HCT116 (cell line): Measurements from ENCODE around the gene LIN9. TPM values are rescaled to one million over a fixed set of nuclear protein-coding genes. Genes with fewer than 3 reads are reported as not detected.
A peak's percentile ranks its signal among the peaks of the same experiment; 100 is the strongest.

Source experiments
- ATAC-seq: fragments of 200-7000 bp; cut with Tn5 transposase; 2 replicates; pipeline ENCODE4 v1.9.1; 2020; ENCODE audit warnings: mild to moderate bottlenecking, moderate library complexity
- Bru-seq: library from RNA; stranded (reverse); fragments of 400-500 nt; gene quantifications from one replicate; lab custom pipeline; 2021; lab: Mats Ljungman, UMichigan
- BruChase-seq, 2 experiments: library from RNA; stranded (reverse); fragments of 400-500 nt; gene quantifications; one replicate each; lab custom pipeline; 2021; lab: Mats Ljungman, UMichigan
- BruUV-seq: library from RNA; stranded (reverse); fragments of 400-500 nt; replicated peaks from 2 replicates; lab custom pipeline; 2021; lab: Mats Ljungman, UMichigan
- CTCF ChIA-PET: fragments of 300-600 bp; sonication (Branson Sonifier 250); formaldehyde crosslinking; loops from one replicate; lab custom pipeline; 2021; ENCODE audit warnings: antibody characterized with exemption; lab: Charles Lee
- POLR2A ChIA-PET: fragments of 300-600, 350-600 bp; sonication (Branson Sonifier 250); formaldehyde crosslinking; loops from one replicate; lab custom pipeline; 2021; ENCODE audit warnings: antibody characterized with exemption; lab: Charles Lee
- RAD21 ChIA-PET, 2 experiments: fragments of 300-600 bp; sonication (Branson Sonifier 250); formaldehyde crosslinking; loops; one replicate each; lab custom pipeline; 2023; ENCODE audit warnings: low total read pairs in 2 of 2; ENCODE audit not compliant: uncharacterized antibody in 2 of 2, unreplicated experiment in 2 of 2, low non-redundant PET in 1 of 2; lab: Charles Lee
- DNase-seq: peaks from one replicate; pipeline ENCODE4 v3.0.0-alpha.2; 2010; ENCODE audit warnings: low read depth, low spot score
- H2AFZ ChIP-seq: fragments of 200-600 bp; shearing (Covaris generic), sonication (generic); 2 replicates; pipeline ENCODE4 v1.6.1; 2017; ENCODE audit warnings: low read depth, mixed run types, mixed read lengths, antibody characterized with exemption, low read length; ENCODE audit not compliant: poor library complexity, severe bottlenecking
- H3K27ac ChIP-seq: 2 replicates; pipeline ENCODE4 v1.5.1; 2012; ENCODE audit warnings: low read depth, low read length
- H3K27me3 ChIP-seq: fragments of 200-600 bp; sonication (generic); 2 replicates; pipeline ENCODE4 v1.6.1; 2016; ENCODE audit warnings: mixed run types, low read length, mixed read lengths; ENCODE audit not compliant: insufficient read depth
- H3K36me3 ChIP-seq, 2 experiments: fragments of 200-500 bp in 1 of 2; fragments of 200-600 bp in 1 of 2; sonication (Bioruptor generic) in 1 of 2; sonication (generic) in 1 of 2; 2 replicates each; pipeline versions ENCODE4 v1.5.1 to v1.6.1; 2014 to 2016; ENCODE audit warnings: low read length in 2 of 2, inconsistent platforms in 1 of 2, mixed read lengths in 1 of 2, mixed run types in 1 of 2; ENCODE audit not compliant: insufficient read depth in 2 of 2, control insufficient read depth in 1 of 2
- H3K4me1 ChIP-seq, 2 experiments: fragments of 200-600 bp in 1 of 2; sonication (generic) in 1 of 2; 2 replicates each; pipeline versions ENCODE4 v1.5.1 to v1.6.1; 2012 to 2017; ENCODE audit warnings: low read length in 2 of 2, inconsistent platforms in 1 of 2, mild to moderate bottlenecking in 1 of 2, mixed read lengths in 1 of 2, mixed run types in 1 of 2, moderate library complexity in 1 of 2; ENCODE audit not compliant: insufficient read depth in 2 of 2, control insufficient read depth in 1 of 2
- H3K4me2 ChIP-seq: fragments of 200-600 bp; sonication (generic); 2 replicates; pipeline ENCODE4 v1.6.1; 2017; ENCODE audit warnings: mixed run types, low read length, mixed read lengths
- H3K4me3 ChIP-seq, 2 experiments: fragments of 200-600 bp in 1 of 2; sonication (generic) in 1 of 2; replicated peaks in 1 of 2; 2 replicates each; pipeline ENCODE4 v1.5.1; 2011 to 2016; ENCODE audit warnings: low read length in 2 of 2, control low read depth in 1 of 2, low read depth in 1 of 2, mild to moderate bottlenecking in 1 of 2, mixed read lengths in 1 of 2, mixed run types in 1 of 2
- H3K79me2 ChIP-seq: fragments of 200-600 bp; sonication (generic); 2 replicates; pipeline ENCODE4 v1.6.1; 2017; ENCODE audit warnings: mild to moderate bottlenecking, mixed run types, low read length, moderate library complexity, mixed read lengths; ENCODE audit not compliant: insufficient read depth
- H3K9ac ChIP-seq: fragments of 200-600 bp; sonication (generic); 2 replicates; pipeline ENCODE4 v1.6.1; 2016; ENCODE audit warnings: low read length, mixed read lengths
- H3K9me2 ChIP-seq: fragments of 200-600 bp; sonication (generic), shearing (Covaris generic); 2 replicates; pipeline ENCODE4 v1.6.1; 2017; ENCODE audit warnings: mixed run types, mild to moderate bottlenecking, moderate library complexity; ENCODE audit not compliant: insufficient read depth
- H3K9me3 ChIP-seq, 2 experiments: fragments of 200-500 bp in 1 of 2; fragments of 200-600 bp in 1 of 2; sonication (Bioruptor generic) in 1 of 2; sonication (generic) in 1 of 2; 2 replicates each; pipeline ENCODE4 v1.6.1; 2014 to 2017; ENCODE audit warnings: low read length in 2 of 2, mixed read lengths in 2 of 2, inconsistent platforms in 1 of 2, low read depth in 1 of 2, mild to moderate bottlenecking in 1 of 2, mixed run types in 1 of 2, moderate library complexity in 1 of 2; ENCODE audit not compliant: control insufficient read depth in 1 of 2, insufficient read depth in 1 of 2
- H4K20me1 ChIP-seq: fragments of 200-600 bp; sonication (generic), shearing (Covaris generic); 2 replicates; pipeline ENCODE4 v1.6.1; 2017; ENCODE audit warnings: mixed run types, mild to moderate bottlenecking, moderate library complexity; ENCODE audit not compliant: insufficient read depth
- ATF3 ChIP-seq: IDR thresholded peaks from 2 replicates; pipeline ENCODE4 v1.6.1; 2012
- CEBPB ChIP-seq: IDR thresholded peaks from 2 replicates; pipeline ENCODE4 v1.6.1; 2012; ENCODE audit warnings: low read depth
- CTCF ChIP-seq, 3 experiments: fragments of 200-600 bp in 1 of 3; sonication (generic) in 1 of 3; IDR thresholded peaks in 2 of 3; conservative IDR thresholded peaks in 1 of 3; 2 replicates each; pipeline ENCODE4 v1.5.1; 2012 to 2017; ENCODE audit warnings: low read depth in 2 of 3, low read length in 2 of 3, antibody characterized with exemption in 1 of 3, borderline replicate concordance in 1 of 3, control low read depth in 1 of 3, mild to moderate bottlenecking in 1 of 3, mixed read lengths in 1 of 3, mixed run types in 1 of 3, moderate library complexity in 1 of 3; ENCODE audit not compliant: insufficient read depth in 1 of 3
- EGR1 ChIP-seq: IDR thresholded peaks from 2 replicates; pipeline ENCODE4 v1.6.1; 2012; ENCODE audit warnings: low read depth
- ELF1 ChIP-seq: IDR thresholded peaks from 2 replicates; pipeline ENCODE4 v1.6.1; 2012; ENCODE audit warnings: low read depth, borderline replicate concordance
- EZH2phosphoT487 ChIP-seq: fragments of 200-600 bp; IDR thresholded peaks from 2 replicates; pipeline ENCODE4 v1.6.1; 2018; ENCODE audit warnings: antibody characterized with exemption, borderline replicate concordance
- FOSL1 ChIP-seq: IDR thresholded peaks from 2 replicates; pipeline ENCODE4 v1.6.1; 2012; ENCODE audit warnings: low read depth
- JUND ChIP-seq: IDR thresholded peaks from 2 replicates; pipeline ENCODE4 v1.6.1; 2012
- MAX ChIP-seq: IDR thresholded peaks from 2 replicates; pipeline ENCODE4 v1.6.1; 2012
- POLR2A ChIP-seq: IDR thresholded peaks from 2 replicates; pipeline ENCODE4 v1.7.0; 2011; ENCODE audit warnings: borderline replicate concordance; ENCODE audit not compliant: insufficient read depth, insufficient read length; ENCODE audit errors: extremely low read depth
- POLR2AphosphoS5 ChIP-seq: IDR thresholded peaks from 2 replicates; pipeline ENCODE4 v1.6.1; 2011; ENCODE audit warnings: mild to moderate bottlenecking, low read depth, low read length, moderate library complexity
- RAD21 ChIP-seq: IDR thresholded peaks from 2 replicates; pipeline ENCODE4 v1.6.1; 2012; ENCODE audit warnings: low read depth, mild to moderate bottlenecking
- SP1 ChIP-seq: IDR thresholded peaks from 2 replicates; pipeline ENCODE4 v1.6.1; 2012; ENCODE audit warnings: low read depth
- SRF ChIP-seq: IDR thresholded peaks from 2 replicates; pipeline ENCODE4 v1.6.1; 2012; ENCODE audit warnings: low read depth
- TCF7L2 ChIP-seq: IDR thresholded peaks from 2 replicates; pipeline ENCODE4 v1.7.0; 2011; ENCODE audit warnings: borderline replicate concordance, inconsistent platforms; ENCODE audit not compliant: insufficient read depth, insufficient read length; ENCODE audit errors: extremely low read depth
- YY1 ChIP-seq: IDR thresholded peaks from 2 replicates; pipeline ENCODE4 v1.6.1; 2011; ENCODE audit warnings: low read length, low read depth, moderate library complexity, mild to moderate bottlenecking; ENCODE audit not compliant: insufficient replicate concordance; ENCODE audit errors: extremely low read depth
- ZBTB33 ChIP-seq: IDR thresholded peaks from 2 replicates; pipeline ENCODE4 v1.6.1; 2011; ENCODE audit warnings: mild to moderate bottlenecking, low read length, moderate library complexity; ENCODE audit not compliant: insufficient replicate concordance; ENCODE audit errors: extremely low read depth
- ZFX ChIP-seq: fragments of 450-650 bp; IDR thresholded peaks from 2 replicates; pipeline ENCODE4 v1.6.1; 2017
- ZNF274 ChIP-seq: fragments of 200-500 bp; sonication (Bioruptor generic); IDR thresholded peaks from 2 replicates; pipeline ENCODE4 v1.6.1; 2014; ENCODE audit warnings: mild to moderate bottlenecking, low read depth, low read length, inconsistent platforms
- intact Hi-C: fragments of 100-400 bp; cut with micrococcal nuclease; formaldehyde crosslinking; loops from 2 replicates; pipeline ENCODE4 v1.10.0; 2022
- long read RNA-seq: library from polyadenylated mRNA; unstranded; transcript quantifications from one replicate; pipeline ENCODE4 v2.0.0, GENCODE V29; 2021; ENCODE audit not compliant: unreplicated experiment
- polyA plus RNA-seq: library from polyadenylated mRNA; unstranded; fragments of >200 nt; gene quantifications from 2 replicates; pipeline ENCODE4 v1.2.1, GENCODE V29; 2012; ENCODE audit warnings: missing spikeins
- total RNA-seq: library from RNA; stranded (reverse); gene quantifications from one replicate; pipeline ENCODE4 v1.2.1, GENCODE V29; 2021; ENCODE audit not compliant: unreplicated experiment

Gene LIN9
- total RNA-seq (9.3 TPM), Bru-seq, nascent RNA (percentile 66 among the genes with signal in this experiment), BruChase-seq, experiment 1, labeled RNA remaining after a 6-hour chase (percentile 51 among the genes with signal in this experiment), BruChase-seq, experiment 2, labeled RNA remaining after a 2-hour chase (percentile 56 among the genes with signal in this experiment)
- 1.9 and 2.6 TPM in 2 replicates for polyA plus RNA-seq
- long read RNA-seq, transcript LIN9-201 (15 exons, 3,567 nt) = major isoform, 15 of 34 reads
- long read RNA-seq, transcript LIN9-204 (14 exons, 2,909 nt) = minor isoform, 8 of 34 reads
- long read RNA-seq, partial matches to known transcripts = 3 of 34 reads
- long read RNA-seq, other reads (novel, unspliced or antisense) = 8 of 34 reads

GRCh38 chr1:226308723-226309397 is at the start of gene LIN9:
LIN9 (minus strand) TSS chr1:226309164; CDS start chr1:226309139, 25 bp downstream.
- ChIA-PET POLR2A (interaction anchor here (1.0 to 1.5 kb wide), 3 partner anchors 9 to 108 kb away, joined by 3 to 5 read pairs (median 3); no protein-coding TSS in a partner anchor), RAD21 (no interaction called here), CTCF (interaction anchor here (1.2 to 1.3 kb wide), 2 partner anchors 25 to 184 kb away, joined by 5 to 9 read pairs; no protein-coding TSS in a partner anchor)
- no peaks in the 10 kb centered on the region for H3K9me3 ChIP-seq
- peak within 1 kb of the TSS; percentile 94 to 95 for H3K4me3 ChIP-seq
- H3K27me3 ChIP-seq = no peaks in the 10 kb centered on the region
- no TSS peak for BruUV-seq
- H3K9ac ChIP-seq = peak within 1 kb of the TSS; percentile 97
- DNase-seq = peak; percentile 74
- no peaks in the 10 kb centered on the region for H4K20me1 ChIP-seq
- H3K4me1 ChIP-seq = peaks cover 14 to 26% of the 10 kb centered on the region in 2 experiments
- H3K4me2 ChIP-seq = peak within 1 kb of the TSS; percentile 96
- intact Hi-C loops = no loop called here
- H2AFZ ChIP-seq = peak within 1 kb of the TSS; percentile 71
- H3K9me2 ChIP-seq = no peaks in the 10 kb centered on the region
- no peaks in the 10 kb centered on the region for H3K36me3 ChIP-seq
- peak within 1 kb of the TSS; percentile 89 for H3K27ac ChIP-seq
- H3K79me2 ChIP-seq = peaks cover 49% of the 10 kb centered on the region
- peak; percentile 84 for ATAC-seq
- TF ChIP-seq EZH2phosphoT487 = no peak
- peak; percentile 88 for TF ChIP-seq MAX
- peak; percentile 94 for TF ChIP-seq YY1
- no peak for TF ChIP-seq CEBPB
- TF ChIP-seq FOSL1 = no peak
- no peak for TF ChIP-seq CTCF (IDR thresholded peaks at IDR 0.05 in 2 of 3, conservative IDR thresholded peaks at IDR 0.05 in 1 of 3; ENCODE audit: borderline replicate concordance in 1 of 3, insufficient read depth in 1 of 3, low read depth in 2 of 3, low read length in 2 of 3)
- TF ChIP-seq RAD21 = no peak
- TF ChIP-seq SP1 = no peak
- TF ChIP-seq ZNF274 = no peak
- peak; percentile 52; the same call in 1 of the 2 replicates for TF ChIP-seq EGR1
- no peak; the same call in 1 of the 2 replicates for TF ChIP-seq ZFX
- TF ChIP-seq JUND = peak; percentile 26; the same call in 1 of the 2 replicates
- peak; percentile 13 for TF ChIP-seq ZBTB33
- TF ChIP-seq TCF7L2 = peak; percentile 87
- peak; percentile 86 for TF ChIP-seq POLR2AphosphoS5
- peak; percentile 82 for TF ChIP-seq POLR2A
- no peak for TF ChIP-seq ATF3
- TF ChIP-seq ELF1 = no peak
- no peak for TF ChIP-seq SRF
